Measurements from ENCODE around the gene CAMK4. TPM values are rescaled to one million over a fixed set of nuclear protein-coding genes. Genes with fewer than 3 reads are reported as not detected.

The CAMK4 gene
- total RNA-seq, 4 donors from 2014 or later = 0.26 to 33.9 (median 2.0) TPM

DNA sequence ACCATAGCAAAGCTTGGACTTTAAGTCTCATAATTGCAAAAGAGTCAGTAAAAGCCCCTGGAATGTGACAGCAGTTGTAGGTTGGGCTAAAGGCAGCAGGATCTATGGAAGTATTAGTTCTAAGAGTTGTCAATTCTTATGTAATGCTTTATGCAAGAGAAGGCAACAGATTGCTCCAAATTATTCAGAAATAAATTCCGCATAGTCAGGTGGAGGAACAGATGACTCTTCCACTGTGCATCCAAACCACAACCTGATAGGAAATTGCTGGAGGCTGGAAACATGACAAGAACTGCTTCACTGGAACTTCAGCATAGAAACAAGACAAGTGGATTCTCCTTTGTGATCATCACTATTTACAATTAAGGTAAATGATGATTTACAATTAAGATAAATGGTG lies 187.1 kb downstream of the CAMK4 start:
- no peaks in the 10 kb centered on the region for H3K4me1 ChIP-seq
- H3K36me3 ChIP-seq = no peaks in the 10 kb centered on the region
- no peak for DNase-seq
- no peaks in the 10 kb centered on the region for H3K27me3 ChIP-seq
- intact Hi-C loops (cut with DNase I; ENCODE audit: low total_unique reads) = no loop called here
- no peak for TF ChIP-seq POLR2A (IDR thresholded peaks at IDR 0.05)
- TF ChIP-seq, protein P1, sequence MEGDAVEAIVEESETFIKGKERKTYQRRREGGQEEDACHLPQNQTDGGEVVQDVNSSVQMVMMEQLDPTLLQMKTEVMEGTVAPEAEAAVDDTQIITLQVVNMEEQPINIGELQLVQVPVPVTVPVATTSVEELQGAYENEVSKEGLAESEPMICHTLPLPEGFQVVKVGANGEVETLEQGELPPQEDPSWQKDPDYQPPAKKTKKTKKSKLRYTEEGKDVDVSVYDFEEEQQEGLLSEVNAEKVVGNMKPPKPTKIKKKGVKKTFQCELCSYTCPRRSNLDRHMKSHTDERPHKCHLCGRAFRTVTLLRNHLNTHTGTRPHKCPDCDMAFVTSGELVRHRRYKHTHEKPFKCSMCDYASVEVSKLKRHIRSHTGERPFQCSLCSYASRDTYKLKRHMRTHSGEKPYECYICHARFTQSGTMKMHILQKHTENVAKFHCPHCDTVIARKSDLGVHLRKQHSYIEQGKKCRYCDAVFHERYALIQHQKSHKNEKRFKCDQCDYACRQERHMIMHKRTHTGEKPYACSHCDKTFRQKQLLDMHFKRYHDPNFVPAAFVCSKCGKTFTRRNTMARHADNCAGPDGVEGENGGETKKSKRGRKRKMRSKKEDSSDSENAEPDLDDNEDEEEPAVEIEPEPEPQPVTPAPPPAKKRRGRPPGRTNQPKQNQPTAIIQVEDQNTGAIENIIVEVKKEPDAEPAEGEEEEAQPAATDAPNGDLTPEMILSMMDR (IDR thresholded peaks at IDR 0.05) = no peak
- H3K4me3 ChIP-seq = no peak overlapping the region
- no peak overlapping the region for H3K27ac ChIP-seq
- H3K9me3 ChIP-seq = no peaks in the 10 kb centered on the region

DNA sequence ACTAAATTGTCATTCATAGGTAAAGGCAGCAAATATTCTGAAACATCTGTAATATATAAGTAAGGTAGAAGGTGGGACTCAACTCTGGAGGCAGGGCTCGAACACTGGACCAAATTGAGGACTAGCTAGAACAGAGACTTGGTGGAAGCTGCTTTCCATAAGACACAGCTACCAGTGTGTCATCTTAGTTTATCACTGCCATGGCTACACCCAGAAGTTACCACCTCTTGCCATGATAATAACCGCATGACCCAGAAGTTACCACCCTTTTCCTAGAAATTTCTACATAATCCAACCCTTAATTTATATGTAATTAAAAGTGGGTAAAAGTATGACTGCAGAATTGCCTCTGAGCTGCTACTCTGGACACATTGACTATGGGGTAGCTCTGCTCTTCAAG lies 188.4 kb downstream of the CAMK4 start:
- TF ChIP-seq, protein P1 (IDR thresholded peaks at IDR 0.05) = no peak
- TF ChIP-seq POLR2A (IDR thresholded peaks at IDR 0.05) = no peak
- Histone ChIP-seq H3K9me3 (no peaks in the 10 kb centered on the region), H3K4me1 (no peaks in the 10 kb centered on the region), H3K36me3 (no peaks in the 10 kb centered on the region), H3K4me3 (no peak overlapping the region), H3K27me3 (no peaks in the 10 kb centered on the region), H3K27ac (no peak overlapping the region)
- DNase-seq = no peak
- intact Hi-C loops (cut with DNase I; ENCODE audit: low total_unique reads) = no loop called here

DNA sequence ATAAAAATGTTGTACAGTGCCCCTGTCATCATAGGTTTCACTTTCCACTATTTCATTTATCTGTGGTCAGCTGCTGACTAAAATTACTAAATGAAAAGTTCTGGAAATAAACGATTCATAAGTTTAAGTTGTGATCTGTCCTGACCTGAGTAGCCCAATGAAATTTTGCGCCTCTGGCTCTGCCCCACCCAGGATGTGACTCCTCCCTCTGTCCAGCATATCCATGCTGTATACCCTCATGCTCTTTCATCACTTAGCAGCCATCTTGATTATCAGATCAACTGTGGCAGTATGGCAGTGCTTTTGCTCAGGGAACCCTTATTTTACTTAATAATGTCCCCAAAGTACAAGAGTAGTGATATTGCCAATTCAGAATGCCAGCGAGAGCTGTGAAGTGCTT lies 190.9 kb downstream of the CAMK4 start:
- H3K4me1 ChIP-seq = no peaks in the 10 kb centered on the region
- no peaks in the 10 kb centered on the region for H3K36me3 ChIP-seq
- intact Hi-C loops (cut with DNase I; ENCODE audit: low total_unique reads) = no loop called here
- TF ChIP-seq, protein P1 (IDR thresholded peaks at IDR 0.05) = no peak
- TF ChIP-seq POLR2A (IDR thresholded peaks at IDR 0.05) = no peak
- no peak overlapping the region for H3K27ac ChIP-seq
- H3K9me3 ChIP-seq = no peaks in the 10 kb centered on the region
- DNase-seq = no peak
- no peaks in the 10 kb centered on the region for H3K27me3 ChIP-seq
- no peak overlapping the region for H3K4me3 ChIP-seq

DNA sequence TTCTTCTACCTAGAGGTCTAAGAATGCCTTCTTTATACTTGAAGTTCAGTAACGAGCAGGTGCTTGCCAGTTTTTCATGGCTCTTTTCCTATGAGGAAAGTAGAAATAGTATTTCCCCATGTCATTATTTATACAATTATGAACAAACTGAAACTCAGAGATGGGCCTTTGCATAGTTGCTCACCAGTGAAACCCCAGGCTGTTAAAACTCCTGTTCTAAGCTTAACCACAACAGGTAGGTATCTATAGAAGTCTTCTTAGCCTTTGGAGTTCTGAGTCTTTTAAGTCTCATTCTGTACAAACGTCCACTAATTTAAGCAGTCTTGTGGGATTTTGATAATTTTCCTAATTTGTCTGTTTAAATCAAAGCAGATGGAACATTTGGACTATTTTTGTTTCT lies 198.1 kb downstream of the CAMK4 start:
- Histone ChIP-seq H3K4me3 (no peak overlapping the region), H3K27ac (no peak overlapping the region), H3K4me1 (no peaks in the 10 kb centered on the region), H3K27me3 (no peaks in the 10 kb centered on the region), H3K36me3 (no peaks in the 10 kb centered on the region), H3K9me3 (no peaks in the 10 kb centered on the region)
- DNase-seq = no peak
- intact Hi-C loops (cut with DNase I; ENCODE audit: low total_unique reads) = no loop called here
- TF ChIP-seq POLR2A (IDR thresholded peaks at IDR 0.05) = no peak
- TF ChIP-seq, protein P1 (IDR thresholded peaks at IDR 0.05) = no peak

DNA sequence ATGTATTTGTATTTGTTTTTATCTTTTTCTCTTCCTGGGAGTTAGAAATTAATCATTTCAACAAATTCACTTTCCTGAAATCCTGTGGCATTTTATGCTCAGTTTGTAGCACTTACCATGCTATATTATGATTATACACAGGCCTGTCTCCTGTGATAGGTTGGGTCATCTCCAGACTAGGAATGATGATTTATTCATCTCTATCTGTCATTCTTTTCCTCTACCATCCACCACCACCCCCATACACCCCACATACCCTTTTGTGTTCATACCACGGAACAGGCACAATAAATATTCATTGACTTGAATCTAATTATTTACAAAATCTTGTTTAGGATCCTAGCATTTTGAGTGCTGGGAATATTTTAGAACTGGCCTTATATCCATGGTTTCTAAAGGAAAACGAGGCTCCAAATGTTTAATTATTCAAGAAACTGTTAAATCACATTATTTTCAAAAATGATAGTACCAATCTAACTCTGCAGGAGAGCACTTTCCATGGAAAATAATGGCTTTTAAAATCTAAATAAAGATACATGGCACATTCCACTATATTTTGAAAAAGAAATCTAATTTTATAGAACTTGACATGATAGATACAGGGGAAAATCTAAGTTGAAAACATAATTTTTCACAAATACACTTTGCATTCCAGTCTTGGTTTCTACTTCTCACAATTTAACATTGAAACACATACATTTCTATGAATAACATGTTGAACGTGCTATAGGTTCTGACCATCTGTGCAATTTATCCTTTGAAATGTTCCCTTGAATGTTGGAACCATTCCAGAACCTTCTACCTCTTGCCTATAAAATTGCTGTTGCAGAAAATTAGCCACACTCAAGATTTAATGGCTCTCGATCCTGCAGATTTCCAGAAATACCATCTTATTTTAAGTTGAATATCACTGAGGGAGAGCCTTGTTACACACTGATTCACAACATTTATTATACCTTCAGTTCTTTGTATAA lies 198.8 kb downstream of the CAMK4 start:
- Histone ChIP-seq H3K36me3 (no peaks in the 10 kb centered on the region), H3K27me3 (no peaks in the 10 kb centered on the region), H3K9me3 (no peaks in the 10 kb centered on the region), H3K4me3 (no peak overlapping the region), H3K27ac (no peak overlapping the region), H3K4me1 (no peaks in the 10 kb centered on the region)
- no peak for TF ChIP-seq POLR2A (IDR thresholded peaks at IDR 0.05)
- DNase-seq = no peak
- intact Hi-C loops (cut with DNase I; ENCODE audit: low total_unique reads) = no loop called here

All from uterus (tissue), 4 donors.